Natural killer cell (primary cell): ENCODE data around the gene ERF. TPM values are rescaled to one million over a fixed set of nuclear protein-coding genes. Genes with fewer than 3 reads are reported as not detected.

Source experiments
- ATAC-seq, 3 donors: fragments of 150-1000 bp in 2 of 3; fragments of 200-7000 bp in 1 of 3; cut with Tn5 transposase; 1 replicate in 1 of 3; 2 replicates in 2 of 3; pipeline ENCODE4 v1.10.0; 2021; ENCODE audit warnings: mild to moderate bottlenecking in 2 of 3, moderate library complexity in 2 of 3
- DNase-seq, 2 donors: peaks; one replicate each; pipeline versions ENCODE4 v3.0.0 to v3.0.0-alpha.2; 2013 to 2021; ENCODE audit warnings: mixed read lengths in 1 of 2
- H3K27ac ChIP-seq: one replicate; pipeline ENCODE4 v1.5.1; 2013; ENCODE audit warnings: mild to moderate bottlenecking, low read length
- H3K27me3 ChIP-seq: one replicate; pipeline ENCODE4 v1.6.1; 2013; ENCODE audit warnings: low read length; ENCODE audit not compliant: control insufficient read depth, insufficient read depth
- H3K36me3 ChIP-seq: one replicate; pipeline ENCODE4 v1.6.1; 2013; ENCODE audit warnings: low read length; ENCODE audit not compliant: control insufficient read depth, insufficient read depth
- H3K4me1 ChIP-seq: one replicate; pipeline ENCODE4 v1.6.1; 2013; ENCODE audit warnings: low read length; ENCODE audit not compliant: control insufficient read depth, insufficient read depth
- H3K4me3 ChIP-seq: one replicate; pipeline ENCODE4 v1.5.1; 2013; ENCODE audit warnings: low read length
- H3K9me3 ChIP-seq: one replicate; pipeline ENCODE4 v1.6.1; 2013; ENCODE audit warnings: low read length; ENCODE audit not compliant: control insufficient read depth, insufficient read depth
- H3K27ac Mint-ChIP-seq, 2 donors: one replicate each; pipeline ENCODE4 v1.8.0; 2022; ENCODE audit warnings: mild to moderate bottlenecking in 2 of 2, mixed read lengths in 2 of 2, moderate library complexity in 1 of 2
- H3K27me3 Mint-ChIP-seq, 2 donors: one replicate each; pipeline ENCODE4 v1.8.0; 2022; ENCODE audit warnings: low read depth in 2 of 2, mixed read lengths in 2 of 2
- H3K36me3 Mint-ChIP-seq: one replicate; pipeline ENCODE4 v1.8.0; 2022; ENCODE audit warnings: mixed read lengths
- H3K4me1 Mint-ChIP-seq, 2 donors: one replicate each; pipeline ENCODE4 v1.8.0; 2022; ENCODE audit warnings: mixed read lengths in 2 of 2
- H3K4me3 Mint-ChIP-seq: one replicate; pipeline ENCODE4 v1.8.0; 2022; ENCODE audit warnings: mild to moderate bottlenecking, moderate library complexity, mixed read lengths
- H3K9me3 Mint-ChIP-seq, 2 donors: one replicate each; pipeline ENCODE4 v1.8.0; 2022; ENCODE audit warnings: mixed read lengths in 2 of 2
- CTCF ChIP-seq: fragments of 200-600 bp; IDR thresholded peaks from one replicate; pipeline ENCODE4 v1.8.0; 2022; ENCODE audit warnings: antibody characterized with exemption
- WGBS: methylation state at CpG from one replicate; pipeline ENCODE4 v1.1.7; 2013; ENCODE audit warnings: missing lambda C conversion rate; ENCODE audit not compliant: insufficient coverage; 5-methylcytosine and 5-hydroxymethylcytosine counted together
- intact Hi-C: fragments of 100-400 bp; cut with micrococcal nuclease; formaldehyde crosslinking; loops from one replicate; pipeline ENCODE4 v1.14.2; 2022
- total RNA-seq, 4 donors: library from RNA; stranded (reverse); fragments of 120-200 nt in 1 of 4; gene quantifications; one replicate each; pipeline versions ENCODE4 v1.2.3 to v1.2.4, GENCODE V29; 2013 to 2022

The ERF gene
- total RNA-seq, 3 donors from 2014 or later (not counting 1 experiment from before 2014, with no cell fraction given) = 58.3 to 115 (median 75.6) TPM

DNA sequence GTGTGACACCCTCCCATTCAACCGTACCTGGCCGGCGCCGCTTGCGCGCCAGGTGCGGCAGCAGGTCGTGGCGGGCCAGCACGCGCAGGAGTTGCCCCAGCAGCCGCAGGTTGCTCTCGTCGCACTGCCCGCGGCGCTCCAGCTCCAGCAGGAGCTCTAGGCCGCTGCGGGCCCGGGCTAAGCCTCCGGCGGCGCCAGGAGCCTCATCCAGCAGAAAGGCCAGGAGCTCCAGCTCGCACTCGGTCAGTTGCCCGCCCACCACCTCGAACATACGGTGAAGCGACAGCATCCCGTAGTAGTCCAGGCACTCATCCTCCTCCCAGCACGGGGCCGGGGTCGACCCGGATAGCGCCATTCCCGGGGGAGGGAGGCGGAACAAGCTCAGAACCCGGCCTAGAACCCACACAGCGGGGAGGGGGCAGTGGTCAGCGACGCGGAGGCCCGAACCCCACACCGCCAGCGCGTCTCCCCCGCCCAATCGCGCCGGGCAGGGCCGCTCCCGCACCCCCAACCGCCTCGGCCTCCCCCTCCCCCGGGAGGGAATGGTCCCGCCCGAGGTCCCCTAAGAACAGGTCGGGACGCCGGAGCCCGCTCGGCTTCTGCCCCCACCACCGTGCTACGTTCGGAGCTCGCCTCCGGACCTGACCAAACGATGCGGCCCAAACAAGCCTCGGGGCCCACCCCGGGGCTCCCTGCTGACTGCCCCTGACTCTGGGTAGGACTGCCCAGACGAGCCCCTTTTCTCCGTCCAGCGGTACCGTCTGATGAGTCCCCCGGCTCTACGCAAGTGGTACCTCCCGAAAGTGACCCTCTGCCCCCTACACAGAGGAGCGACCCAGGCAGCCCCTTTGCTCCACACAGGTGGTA, 38.0 kb downstream of the ERF start:
- intact Hi-C loops = loop anchor here (1.0 to 2.0 kb wide), 4 partner anchors 16 to 64 kb away; no protein-coding TSS in a partner anchor
- under 1% methylated on average over 79 of the region's 79 CpGs for WGBS
- Mint-ChIP-seq H3K36me3 (no peaks in the 10 kb centered on the region), H3K4me3 (peak overlapping the region; percentile 84), H3K4me1 (peaks cover 66 to 70% of the 10 kb centered on the region in 2 donors), H3K27me3 (no peaks in the 10 kb centered on the region), H3K9me3 (no peaks in the 10 kb centered on the region), H3K27ac (peak overlapping the region; percentile 98 to 100)
- no peaks in the 10 kb centered on the region for H3K27me3 ChIP-seq
- H3K4me1 ChIP-seq = peaks cover 71% of the 10 kb centered on the region
- ATAC-seq (no peak), DNase-seq (peak; percentile 32 to 48)
- peak overlapping the region; percentile 83 for H3K27ac ChIP-seq
- peaks cover 31% of the 10 kb centered on the region for H3K36me3 ChIP-seq
- H3K9me3 ChIP-seq = no peaks in the 10 kb centered on the region
- peak overlapping the region; percentile 77 for H3K4me3 ChIP-seq
- no peak for TF ChIP-seq CTCF

- intact Hi-C loops = no loop called here
These were observed 40.0 kb downstream of the ERF start for GRCh38 chr19:42214810-42215485.

GRCh38 chr19:42212886-42213285, 42.0 kb downstream of the ERF start:
- Mint-ChIP-seq H3K4me3 (peak overlapping the region; percentile 49), H3K9me3 (no peaks in the 10 kb centered on the region), H3K36me3 (peaks cover 6% of the 10 kb centered on the region), H3K4me1 (peaks cover 51 to 71% of the 10 kb centered on the region in 2 donors), H3K27ac (peak overlapping the region; percentile 71 to 98), H3K27me3 (no peaks in the 10 kb centered on the region)
- Histone ChIP-seq H3K27ac (no peak overlapping the region), H3K4me1 (peaks cover 36% of the 10 kb centered on the region), H3K36me3 (peaks cover 66% of the 10 kb centered on the region), H3K4me3 (no peak overlapping the region), H3K9me3 (no peaks in the 10 kb centered on the region), H3K27me3 (no peaks in the 10 kb centered on the region)
- DNase-seq (no peak), ATAC-seq (no peak)
- intact Hi-C loops = no loop called here
- TF ChIP-seq CTCF = no peak
- 43% methylated on average over 1 of the region's 1 CpG for WGBS

More at GRCh38 chr19:42214810-42215485, 40.0 kb downstream of the ERF start:
- no peaks in the 10 kb centered on the region for H3K36me3 Mint-ChIP-seq
- no peak for TF ChIP-seq CTCF
- H3K9me3 ChIP-seq = no peaks in the 10 kb centered on the region
- ATAC-seq (no peak), DNase-seq (no peak)
- H3K27ac ChIP-seq = no peak overlapping the region
- H3K4me1 Mint-ChIP-seq = peaks cover 55 to 67% of the 10 kb centered on the region in 2 donors
- no peak overlapping the region for H3K4me3 ChIP-seq
- peaks cover 55% of the 10 kb centered on the region for H3K4me1 ChIP-seq
- H3K27ac Mint-ChIP-seq = peak overlapping the region; percentile 98 to 100
- H3K36me3 ChIP-seq = peaks cover 45% of the 10 kb centered on the region
- H3K9me3 Mint-ChIP-seq = no peaks in the 10 kb centered on the region
- H3K27me3 ChIP-seq = no peaks in the 10 kb centered on the region
- WGBS = 77% methylated on average over 11 of the region's 11 CpGs
- H3K27me3 Mint-ChIP-seq = no peaks in the 10 kb centered on the region
- peak overlapping the region; percentile 84 for H3K4me3 Mint-ChIP-seq
